Transverse colon (tissue), 4 donors: ENCODE results near the gene PLPPR3.

Experiments used
- EP300 ChIP-seq: sonication (generic); formaldehyde crosslinking; IDR thresholded peaks from one replicate; pipeline ENCODE4 v1.6.1; 2017; ENCODE audit warnings: antibody characterized with exemption, low read depth
- POLR2A ChIP-seq: fragments of 450-650 bp; IDR thresholded peaks from one replicate; pipeline ENCODE4 v1.6.1; 2016; ENCODE audit warnings: antibody characterized with exemption, mild to moderate bottlenecking, moderate library complexity
- POLR2AphosphoS5 ChIP-seq, 3 donors: sonication (generic); formaldehyde crosslinking; IDR thresholded peaks; one replicate each; pipeline ENCODE4 v1.6.1; 2016; ENCODE audit warnings: antibody characterized with exemption in 3 of 3
- TF ChIP-seq, protein P1 (sequence below), 5 experiments: fragments of 200-600 bp in 3 of 5; fragments of 450-650 bp in 2 of 5; sonication (generic) in 3 of 5; IDR thresholded peaks; 1 replicate in 2 of 5; 2 replicates in 3 of 5; pipeline ENCODE4 v1.5.1; 2016 to 2017; ENCODE audit warnings: antibody characterized with exemption in 5 of 5, inconsistent platforms in 3 of 5, mild to moderate bottlenecking in 2 of 5, moderate library complexity in 1 of 5

DNA sequence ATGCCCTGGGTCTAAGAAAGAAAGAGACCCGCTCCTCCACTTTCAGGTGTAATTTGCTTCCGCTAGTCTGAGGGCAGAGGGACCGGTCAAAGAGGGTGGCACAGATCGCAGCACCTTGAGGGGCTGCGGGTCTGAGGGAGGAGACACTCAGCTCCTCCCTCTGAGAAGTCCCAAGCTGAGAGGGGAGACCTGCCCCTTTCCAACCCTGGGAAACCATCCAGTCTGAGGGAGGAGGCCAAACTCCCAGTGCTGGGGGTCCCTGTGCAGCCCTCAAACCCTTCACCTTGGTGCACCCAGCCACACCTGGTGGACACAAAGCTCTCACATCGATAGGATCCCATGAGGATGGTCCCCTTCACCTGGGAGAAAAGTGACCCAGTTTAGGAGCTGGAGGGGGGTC is 57.9 kb downstream of the PLPPR3 start:
- no peak for TF ChIP-seq POLR2AphosphoS5 (IDR thresholded peaks at IDR 0.05)
- TF ChIP-seq, protein P1, sequence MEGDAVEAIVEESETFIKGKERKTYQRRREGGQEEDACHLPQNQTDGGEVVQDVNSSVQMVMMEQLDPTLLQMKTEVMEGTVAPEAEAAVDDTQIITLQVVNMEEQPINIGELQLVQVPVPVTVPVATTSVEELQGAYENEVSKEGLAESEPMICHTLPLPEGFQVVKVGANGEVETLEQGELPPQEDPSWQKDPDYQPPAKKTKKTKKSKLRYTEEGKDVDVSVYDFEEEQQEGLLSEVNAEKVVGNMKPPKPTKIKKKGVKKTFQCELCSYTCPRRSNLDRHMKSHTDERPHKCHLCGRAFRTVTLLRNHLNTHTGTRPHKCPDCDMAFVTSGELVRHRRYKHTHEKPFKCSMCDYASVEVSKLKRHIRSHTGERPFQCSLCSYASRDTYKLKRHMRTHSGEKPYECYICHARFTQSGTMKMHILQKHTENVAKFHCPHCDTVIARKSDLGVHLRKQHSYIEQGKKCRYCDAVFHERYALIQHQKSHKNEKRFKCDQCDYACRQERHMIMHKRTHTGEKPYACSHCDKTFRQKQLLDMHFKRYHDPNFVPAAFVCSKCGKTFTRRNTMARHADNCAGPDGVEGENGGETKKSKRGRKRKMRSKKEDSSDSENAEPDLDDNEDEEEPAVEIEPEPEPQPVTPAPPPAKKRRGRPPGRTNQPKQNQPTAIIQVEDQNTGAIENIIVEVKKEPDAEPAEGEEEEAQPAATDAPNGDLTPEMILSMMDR (IDR thresholded peaks at IDR 0.05) = no peak
- TF ChIP-seq POLR2A = no peak
- TF ChIP-seq EP300 = no peak
